Stimulated activated CD8-positive, alpha-beta memory T cell treated with anti-CD3 and anti-CD28 coated beads, Interleukin-15, amount 100 ng/mL, for 24 hours (primary cell): ENCODE measurements around the gene CARF.
"Not testable (repeated sequence)": the region's sequence is repeated elsewhere in the genome, so short reads cannot be mapped to it uniquely, and the experiment has no call there.

Experiments used
- DNase-seq: peaks from one replicate; pipeline ENCODE4 v3.0.0-alpha.2; 2020; ENCODE audit warnings: low read depth

Gene CARF

GRCh38 chr2:202933958-202934357 is 21.9 kb downstream of the CARF start:
- no peak for DNase-seq

- no peak for DNase-seq
Observed at GRCh38 chr2:202934456-202934855, 22.4 kb downstream of the CARF start.

GRCh38 chr2:202938960-202939359 is 26.9 kb downstream of the CARF start:
- DNase-seq, result no peak

GRCh38 chr2:202941771-202942170 is 29.7 kb downstream of the CARF start:
- DNase-seq, result no peak

GRCh38 chr2:202944408-202944807 is 32.3 kb downstream of the CARF start:
- DNase-seq, result no peak

- no peak for DNase-seq
Observed at GRCh38 chr2:202944816-202945215, 32.7 kb downstream of the CARF start.

GRCh38 chr2:202945497-202945896 is 33.4 kb downstream of the CARF start:
- DNase-seq, result no peak

GRCh38 chr2:202949333-202949732 is 37.3 kb downstream of the CARF start:
- DNase-seq, result not testable (repeated sequence)

GRCh38 chr2:202950592-202950991 is 38.5 kb downstream of the CARF start:
- DNase-seq, result no peak

GRCh38 chr2:202960524-202960923 is 48.4 kb downstream of the CARF start:
- DNase-seq, result no peak

GRCh38 chr2:202963712-202964111 is 51.6 kb downstream of the CARF start:
- no peak for DNase-seq

- DNase-seq, result no peak
Observed at GRCh38 chr2:202965810-202966460, 53.9 kb downstream of the CARF start.

GRCh38 chr2:202969404-202969803 is 57.3 kb downstream of the CARF start:
- DNase-seq, result not testable (repeated sequence)

- DNase-seq, result no peak
Observed at GRCh38 chr2:202976809-202977208, 64.7 kb downstream of the CARF start.

GRCh38 chr2:202982779-202983491 is 70.9 kb downstream of the CARF start:
- DNase-seq, result no peak

- no peak for DNase-seq
Observed at GRCh38 chr2:202989749-202990148, 77.7 kb downstream of the CARF start.

GRCh38 chr2:202990501-202990900 is 78.4 kb downstream of the CARF start:
- no peak for DNase-seq

GRCh38 chr2:202997113-202997512 is 85.0 kb downstream of the CARF start:
- not testable (repeated sequence) for DNase-seq

GRCh38 chr2:203002054-203002821 is 90.2 kb downstream of the CARF start:
- DNase-seq, result no peak

GRCh38 chr2:203003716-203004115 is 91.6 kb downstream of the CARF start:
- no peak for DNase-seq

GRCh38 chr2:203014456-203015199 is 102.6 kb downstream of the CARF start, which contains the start of gene NBEAL1:
NBEAL1 (plus strand) TSS chr2:203014875; CDS start chr2:203016385, 1,510 bp downstream.
- DNase-seq, result peak; percentile 91

GRCh38 chr2:203016716-203017115 is 104.6 kb downstream of the CARF start:
- no peak for DNase-seq
